Sigmoid colon (tissue), 4 donors: ENCODE results near the gene CLIC3.

Source experiments
- CTCF ChIP-seq, 4 experiments: fragments of 450-650 bp in 3 of 4; fragments of 200-600 bp in 1 of 4; IDR thresholded peaks; one replicate each; pipeline ENCODE4 v1.5.1; 2016 to 2019; ENCODE audit warnings: antibody characterized with exemption in 4 of 4, mild to moderate bottlenecking in 3 of 4, moderate library complexity in 2 of 4
- POLR2A ChIP-seq, 2 donors: fragments of 450-650 bp; IDR thresholded peaks; one replicate each; pipeline ENCODE4 v1.6.1; 2016; ENCODE audit warnings: antibody characterized with exemption in 2 of 2, mild to moderate bottlenecking in 2 of 2, moderate library complexity in 2 of 2
- POLR2AphosphoS5 ChIP-seq, 4 donors: sonication (generic); formaldehyde crosslinking; IDR thresholded peaks; one replicate each; pipeline ENCODE4 v1.6.1; 2017; ENCODE audit warnings: antibody characterized with exemption in 4 of 4

GRCh38 chr9:137018761-137019559, 22.6 kb upstream of the CLIC3 start:
- no peak for TF ChIP-seq CTCF (IDR thresholded peaks at IDR 0.05)
- no peak for TF ChIP-seq POLR2AphosphoS5 (IDR thresholded peaks at IDR 0.05)
- no peak for TF ChIP-seq POLR2A (IDR thresholded peaks at IDR 0.05)
